Mesenchymal stem cell (in vitro differentiated cells and primary cell): Measurements from ENCODE around the gene OSMR.

Experiments used
- DNase-seq: peaks from one replicate; pipeline ENCODE4 v3.0.0-alpha.2; 2013
- H2AFZ ChIP-seq: one replicate; pipeline ENCODE4 v1.6.1; 2013; ENCODE audit warnings: low read depth, mild to moderate bottlenecking, control low read depth, inconsistent platforms, low read length, moderate library complexity
- H2AK5ac ChIP-seq: 2 replicates; pipeline ENCODE4 v1.6.1; 2013; ENCODE audit warnings: low read length, moderate library complexity, mild to moderate bottlenecking, inconsistent platforms; ENCODE audit not compliant: severe bottlenecking
- H2BK120ac ChIP-seq: one replicate; pipeline ENCODE4 v1.6.1; 2013; ENCODE audit warnings: low read depth, mild to moderate bottlenecking, inconsistent platforms, low read length, moderate library complexity
- H2BK12ac ChIP-seq, 2 experiments: one replicate each; pipeline ENCODE4 v1.6.1; 2013; ENCODE audit warnings: inconsistent platforms in 2 of 2, low read length in 2 of 2, mild to moderate bottlenecking in 2 of 2, moderate library complexity in 2 of 2, control low read depth in 1 of 2
- H2BK15ac ChIP-seq: one replicate; pipeline ENCODE4 v1.6.1; 2013; ENCODE audit warnings: mild to moderate bottlenecking, low read depth, inconsistent platforms; ENCODE audit not compliant: poor library complexity, severe bottlenecking
- H2BK5ac ChIP-seq: 2 replicates; pipeline ENCODE4 v1.6.1; 2013; ENCODE audit warnings: low read depth, mild to moderate bottlenecking, low read length, control low read depth, inconsistent platforms; ENCODE audit not compliant: poor library complexity, severe bottlenecking
- H3K14ac ChIP-seq, 2 experiments: one replicate each; pipeline ENCODE4 v1.6.1; 2013; ENCODE audit warnings: inconsistent platforms in 2 of 2, low read length in 2 of 2, control low read depth in 1 of 2, mild to moderate bottlenecking in 1 of 2, moderate library complexity in 1 of 2
- H3K18ac ChIP-seq, 2 experiments: one replicate each; pipeline ENCODE4 v1.6.1; 2013; ENCODE audit warnings: inconsistent platforms in 2 of 2, low read length in 2 of 2, control low read depth in 1 of 2, low read depth in 1 of 2, mild to moderate bottlenecking in 1 of 2
- H3K23ac ChIP-seq, 2 experiments: one replicate each; pipeline ENCODE4 v1.6.1; 2013; ENCODE audit warnings: inconsistent platforms in 2 of 2, low read length in 2 of 2, mild to moderate bottlenecking in 2 of 2, moderate library complexity in 2 of 2, control low read depth in 1 of 2
- H3K27ac ChIP-seq: 2 replicates; pipeline ENCODE4 v1.5.1; 2013; ENCODE audit warnings: mild to moderate bottlenecking, moderate library complexity, low read length, control low read depth, inconsistent platforms; ENCODE audit not compliant: poor library complexity, severe bottlenecking
- H3K27me3 ChIP-seq, 2 experiments: 2 replicates each; pipeline versions ENCODE4 v1.6.1 to v1.7.0; 2013; ENCODE audit warnings: low read length in 2 of 2, mild to moderate bottlenecking in 2 of 2, moderate library complexity in 2 of 2, control low read depth in 1 of 2, inconsistent platforms in 1 of 2; ENCODE audit not compliant: control insufficient read depth in 1 of 2, insufficient read depth in 1 of 2
- H3K36me3 ChIP-seq, 2 experiments: 2 replicates each; pipeline versions ENCODE4 v1.6.1 to v1.7.0; 2013; ENCODE audit warnings: low read length in 2 of 2, control low read depth in 1 of 2, inconsistent platforms in 1 of 2, low read depth in 1 of 2, mild to moderate bottlenecking in 1 of 2; ENCODE audit not compliant: insufficient read depth in 2 of 2, control insufficient read depth in 1 of 2
- H3K4ac ChIP-seq, 2 experiments: one replicate each; pipeline ENCODE4 v1.6.1; 2013; ENCODE audit warnings: inconsistent platforms in 2 of 2, low read length in 2 of 2, mild to moderate bottlenecking in 2 of 2, moderate library complexity in 2 of 2, control low read depth in 1 of 2, low read depth in 1 of 2
- H3K4me1 ChIP-seq: 2 replicates; pipeline ENCODE4 v1.6.1; 2013; ENCODE audit warnings: low read depth, low read length, control low read depth; ENCODE audit not compliant: control insufficient read depth, insufficient read depth
- H3K4me2 ChIP-seq: 2 replicates; pipeline ENCODE4 v1.6.1; 2013; ENCODE audit warnings: low read length, mild to moderate bottlenecking, inconsistent platforms; ENCODE audit not compliant: poor library complexity, severe bottlenecking
- H3K4me3 ChIP-seq, 2 experiments: 2 replicates each; pipeline versions ENCODE4 v1.5.1 to v1.7.0; 2013; ENCODE audit warnings: low read length in 2 of 2, mild to moderate bottlenecking in 2 of 2, control low read depth in 1 of 2, low read depth in 1 of 2; ENCODE audit not compliant: insufficient read depth in 1 of 2
- H3K79me1 ChIP-seq: replicated peaks from 2 replicates; pipeline ENCODE4 v1.6.1; 2013; ENCODE audit warnings: mild to moderate bottlenecking, control low read depth, low read length, inconsistent platforms; ENCODE audit not compliant: poor library complexity, severe bottlenecking
- H3K9ac ChIP-seq: 2 replicates; pipeline ENCODE4 v1.7.0; 2013; ENCODE audit warnings: mild to moderate bottlenecking, low read length, moderate library complexity
- H3K9me3 ChIP-seq: 2 replicates; pipeline ENCODE4 v1.7.0; 2013; ENCODE audit warnings: mild to moderate bottlenecking, low read length; ENCODE audit not compliant: control insufficient read depth
- H4K8ac ChIP-seq: one replicate; pipeline ENCODE4 v1.6.1; 2013; ENCODE audit warnings: inconsistent platforms, mild to moderate bottlenecking, low read length, moderate library complexity
- H4K91ac ChIP-seq: one replicate; pipeline ENCODE4 v1.6.1; 2013; ENCODE audit warnings: mild to moderate bottlenecking, low read length, inconsistent platforms
- WGBS: methylation state at CpG from one replicate; pipeline ENCODE4 v1.1.7; 2013; ENCODE audit warnings: mixed read lengths; 5-methylcytosine and 5-hydroxymethylcytosine counted together

Gene OSMR

DNA sequence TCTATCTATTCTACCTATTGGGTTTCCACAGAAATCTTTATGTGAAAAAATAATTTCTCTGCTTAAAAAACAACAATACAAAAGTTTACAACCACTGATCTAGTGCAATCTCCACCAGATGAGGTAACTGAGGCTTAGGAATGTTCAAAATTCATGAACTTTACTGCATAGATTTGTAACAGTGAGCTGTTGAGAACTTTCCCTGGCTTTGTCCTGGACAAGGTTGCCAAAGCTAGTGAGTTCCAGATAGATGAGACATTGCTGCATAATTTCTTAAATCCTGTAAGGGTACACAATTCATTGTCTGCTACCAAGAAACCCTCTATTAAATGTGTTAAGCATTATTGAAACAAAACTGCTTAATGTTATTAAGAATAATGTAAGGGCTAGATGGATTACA, 102.7 kb downstream of the OSMR start:
- no peak for DNase-seq
- Histone ChIP-seq H4K8ac (no peak overlapping the region), H2AFZ (no peak overlapping the region), H3K4me1 (no peaks in the 10 kb centered on the region), H3K9ac (no peak overlapping the region), H4K91ac (no peak overlapping the region), H3K4me3 (no peak overlapping the region), H3K9me3 (no peaks in the 10 kb centered on the region), H3K18ac (no peak overlapping the region), H3K27ac (no peak overlapping the region), H3K79me1 (peaks cover 5% of the 10 kb centered on the region), H3K14ac (no peak overlapping the region), H2BK5ac (no peak overlapping the region), H3K4ac (no peak overlapping the region), H2BK12ac (no peak overlapping the region), H3K27me3 (no peaks in the 10 kb centered on the region), H3K4me2 (no peak overlapping the region), H2BK15ac (no peak overlapping the region), H3K23ac (no peak overlapping the region), H3K36me3 (peaks cover 4 to 97% of the 10 kb centered on the region in 2 experiments), H2BK120ac (no peak overlapping the region), H2AK5ac (no peak overlapping the region)

DNA sequence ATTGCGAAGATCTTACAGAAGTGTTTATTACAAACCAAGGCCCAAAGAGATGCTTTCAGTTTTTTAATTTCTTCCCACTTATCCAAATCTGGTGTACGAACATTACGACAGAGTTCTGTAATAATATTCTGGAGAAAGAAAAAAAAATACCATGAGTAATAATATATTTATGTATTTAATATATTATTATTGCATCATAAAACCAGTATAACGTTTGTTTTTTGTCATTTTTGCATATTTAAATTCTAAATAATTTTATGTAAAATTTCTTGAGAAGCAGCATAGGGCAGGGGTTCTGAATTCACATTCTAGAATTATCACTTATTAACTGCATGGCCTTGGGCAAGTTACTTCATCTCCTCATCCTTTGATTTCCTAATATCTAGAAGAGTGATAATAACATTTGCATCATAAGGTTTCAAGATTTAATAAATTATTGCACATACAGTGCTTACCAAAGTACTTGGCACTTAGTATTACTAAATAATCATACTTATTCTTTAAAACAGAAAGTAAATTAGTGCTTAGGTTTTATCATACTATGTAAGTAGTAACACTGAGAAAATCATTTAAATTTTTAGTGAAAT, 107.7 kb downstream of the OSMR start:
- WGBS, result no CpG with 5 or more reads among the region's 4 CpGs
- H3K4me3 ChIP-seq, result no peak overlapping the region

DNA sequence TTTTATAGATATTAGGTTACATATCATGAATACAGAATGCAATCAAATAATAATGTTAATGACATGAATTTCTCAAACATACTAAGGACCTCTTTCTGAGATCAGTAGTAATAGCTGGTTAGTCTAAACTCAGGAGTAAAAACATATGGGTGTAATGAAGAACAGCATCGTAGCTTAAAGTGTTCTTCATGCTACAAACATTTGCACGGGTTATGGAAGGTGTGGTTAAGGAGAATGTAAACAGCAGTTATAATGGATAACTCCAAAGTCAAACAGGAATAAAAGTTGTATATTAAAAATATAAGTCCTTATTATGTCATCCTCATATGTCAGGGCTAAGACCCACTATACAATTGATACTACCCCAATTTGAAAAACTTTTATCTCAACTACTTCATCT, 115.9 kb downstream of the OSMR start:
- no peak overlapping the region for H2BK15ac ChIP-seq
- H3K23ac ChIP-seq, result no peak overlapping the region
- H3K36me3 ChIP-seq, result peaks cover 5 to 99% of the 10 kb centered on the region in 2 experiments
- no peaks in the 10 kb centered on the region for H3K4me1 ChIP-seq
- no peak overlapping the region for H3K4me2 ChIP-seq
- H3K27me3 ChIP-seq, result no peaks in the 10 kb centered on the region
- H4K91ac ChIP-seq, result no peak overlapping the region
- no peak overlapping the region for H2AFZ ChIP-seq
- H3K18ac ChIP-seq, result no peak overlapping the region
- no peak overlapping the region for H3K14ac ChIP-seq
- no peak overlapping the region for H3K27ac ChIP-seq
- no peaks in the 10 kb centered on the region for H3K79me1 ChIP-seq
- WGBS, result 71% methylated on average over 1 of the region's 2 CpGs
- no peaks in the 10 kb centered on the region for H3K9me3 ChIP-seq
- H3K4ac ChIP-seq, result no peak overlapping the region
- no peak overlapping the region for H2BK120ac ChIP-seq
- no peak overlapping the region for H3K4me3 ChIP-seq
- no peak overlapping the region for H3K9ac ChIP-seq
- DNase-seq, result no peak
- no peak overlapping the region for H4K8ac ChIP-seq
- no peak overlapping the region for H2BK5ac ChIP-seq
- no peak overlapping the region for H2BK12ac ChIP-seq
- H2AK5ac ChIP-seq, result no peak overlapping the region

More for the DNA sequence above, 107.7 kb downstream of the OSMR start:
- Histone ChIP-seq H4K8ac (no peak overlapping the region), H3K14ac (no peak overlapping the region), H3K23ac (no peak overlapping the region), H2AK5ac (no peak overlapping the region), H3K27ac (no peak overlapping the region), H3K4me1 (no peaks in the 10 kb centered on the region), H2BK12ac (no peak overlapping the region), H2BK120ac (no peak overlapping the region), H3K4ac (no peak overlapping the region), H2BK5ac (no peak overlapping the region), H3K9me3 (no peaks in the 10 kb centered on the region), H3K36me3 (peaks cover 4 to 97% of the 10 kb centered on the region in 2 experiments), H3K79me1 (peaks cover 3% of the 10 kb centered on the region), H3K4me2 (no peak overlapping the region), H4K91ac (no peak overlapping the region), H3K27me3 (no peaks in the 10 kb centered on the region), H3K9ac (no peak overlapping the region), H3K18ac (no peak overlapping the region), H2AFZ (no peak overlapping the region), H2BK15ac (no peak overlapping the region)
- DNase-seq, result no peak

DNA sequence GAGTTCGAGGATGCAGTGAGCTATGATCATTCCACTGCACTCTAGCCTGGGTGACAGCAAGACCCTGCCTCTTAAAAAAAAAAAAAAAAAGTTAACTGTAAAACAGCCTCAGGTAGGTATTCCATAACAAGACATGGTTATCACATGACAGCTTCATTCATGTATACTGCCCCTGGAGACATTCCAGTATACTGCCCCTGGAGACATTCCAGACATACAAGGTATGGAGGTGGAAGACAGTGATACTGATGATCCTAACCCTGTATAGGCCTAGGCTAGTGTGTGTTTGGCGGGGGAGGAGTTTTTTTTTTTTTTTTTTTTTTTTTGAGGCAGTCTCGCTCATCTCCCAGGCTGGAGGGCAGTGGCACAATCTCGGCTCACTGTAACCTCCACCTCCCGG, 122.9 kb downstream of the OSMR start:
- H3K4me2 ChIP-seq, result no peak overlapping the region
- H3K9me3 ChIP-seq, result no peaks in the 10 kb centered on the region
- no peak overlapping the region for H2BK15ac ChIP-seq
- H3K23ac ChIP-seq, result no peak overlapping the region
- no peak overlapping the region for H2BK5ac ChIP-seq
- no peak overlapping the region for H3K9ac ChIP-seq
- H2AK5ac ChIP-seq, result no peak overlapping the region
- no peak overlapping the region for H4K91ac ChIP-seq
- H3K36me3 ChIP-seq, result peaks cover 3 to 82% of the 10 kb centered on the region in 2 experiments
- H3K4ac ChIP-seq, result no peak overlapping the region
- H2AFZ ChIP-seq, result no peak overlapping the region
- H2BK120ac ChIP-seq, result no peak overlapping the region
- no peak overlapping the region for H2BK12ac ChIP-seq
- H4K8ac ChIP-seq, result no peak overlapping the region
- H3K4me3 ChIP-seq, result no peak overlapping the region
- no peaks in the 10 kb centered on the region for H3K79me1 ChIP-seq
- H3K27ac ChIP-seq, result no peak overlapping the region
- no peak overlapping the region for H3K14ac ChIP-seq
- H3K27me3 ChIP-seq, result no peaks in the 10 kb centered on the region
- no peak overlapping the region for H3K18ac ChIP-seq
- H3K4me1 ChIP-seq, result no peaks in the 10 kb centered on the region
- WGBS, result 100% methylated on average over 5 of the region's 5 CpGs
- no peak for DNase-seq
